Breast epithelium (tissue), 3 donors: ENCODE results near the gene RGPD8. TPM values are rescaled to one million over a fixed set of nuclear protein-coding genes. Genes with fewer than 3 reads are reported as not detected.

ENCODE experiments used
- total RNA-seq, 3 donors: library from RNA; depleted of rRNA; stranded (reverse); fragments of >200 nt; gene quantifications; one replicate each; pipeline ENCODE4 v1.1.0, GENCODE V29; 2016

The RGPD8 gene
- total RNA-seq, 3 donors from 2014 or later, result 30.4 to 48.9 (median 40.0) TPM

Other genes starting within 250 kb of the RGPD8 start
- 10 to 100 TPM; 17.0 to 38.3 (median 17.0) TPM for gene ZC3H8, start 178.6 kb downstream of the RGPD8 start, total RNA-seq
- gene ZC3H6, start 158.0 kb downstream of the RGPD8 start, total RNA-seq, result 10 to 100 TPM; 14.4 to 20.3 (median 18.2) TPM
- gene TTL, start 48.5 kb upstream of the RGPD8 start, total RNA-seq, result 10 to 100 TPM; 16.4 to 26.7 (median 22.0) TPM
- gene POLR1B, start 108.8 kb upstream of the RGPD8 start, total RNA-seq, result 10 to 100 TPM in 2 of 3 donors, 1 to 10 TPM in 1; 7.8 to 23.7 (median 15.7) TPM
- 10 to 100 TPM; 19.0 to 20.2 (median 19.5) TPM for gene CHCHD5, start 151.0 kb upstream of the RGPD8 start, total RNA-seq
- gene SLC20A1, start 212.3 kb upstream of the RGPD8 start, total RNA-seq, result 10 to 100 TPM; 26.1 to 46.8 (median 42.6) TPM